ENCODE measurements around the gene LILRA2. TPM values are rescaled to one million over a fixed set of nuclear protein-coding genes. Genes with fewer than 3 reads are reported as not detected.

Gene LILRA2
- total and polyA plus RNA-seq, 10 of the 15 experiments (the other 5 are each of a cell fraction or from before 2014, with no cell fraction given), result 0.16 to 1.8 (median 0.43) TPM

- Histone ChIP-seq H3K36me3 (ENCODE audit: control insufficient read depth in 2 of 2, insufficient read depth in 2 of 2, low read length in 1 of 2) (peaks cover 1 to 14% of the 10 kb centered on the region in 2 experiments; a peak in 3 of 4 replicates), H3K4me3 (peak overlapping the region; percentile 82), H3K4me1 (ENCODE audit: control insufficient read depth, insufficient read depth, low read length) (peaks cover 3% of the 10 kb centered on the region; the same call in 1 of the 2 replicates), H3K79me2 (ENCODE audit: control insufficient read depth, insufficient read depth, low read length) (peaks cover 97% of the 10 kb centered on the region), H4K20me1 (ENCODE audit: control insufficient read depth, insufficient read depth) (no peaks in the 10 kb centered on the region), H3K27ac (ENCODE audit: control insufficient read depth, insufficient read depth) (peak overlapping the region; percentile 67), H2AFZ (ENCODE audit: control insufficient read depth, low read depth, low read length) (no peak overlapping the region), H3K27me3 (replicated peaks in 1 of 2; ENCODE audit: control insufficient read depth in 2 of 2, insufficient read depth in 2 of 2, low read length in 1 of 2) (no peaks in the 10 kb centered on the region), H3K9me3 (replicated peaks; ENCODE audit: control insufficient read depth, insufficient read depth, low read length) (no peaks in the 10 kb centered on the region; the same call in 2 of the 3 replicates), H3K4me2 (ENCODE audit: control insufficient read depth, insufficient read depth) (peak overlapping the region; percentile 93), H3K9ac (ENCODE audit: control insufficient read depth, insufficient read depth, low read length) (peak overlapping the region; percentile 40; the same call in 1 of the 2 replicates)
- ATAC-seq (peak; percentile 6; the same call in 2 of the 3 replicates), FAIRE-seq (peak; percentile 7), DNase-seq (ENCODE audit: low read depth, low spot score) (no peak)
- BruUV-seq (replicated peaks), result no TSS peak
- ChIA-PET SMC1A (ENCODE audit: uncharacterized antibody, unreplicated experiment) (interaction anchor here (0.9 to 2.0 kb wide), 6 partner anchors 17 to 71 kb away, joined by 3 to 7 read pairs (median 4); no protein-coding TSS in a partner anchor), POLR2A (interaction anchor here (0.5 to 1.2 kb wide), 4 partner anchors 10 to 250 kb away, joined by 3 to 5 read pairs (median 3); partner anchors contain the start of gene LENG9), RAD21 (ENCODE audit: unreplicated experiment) (interaction anchor here (0.9 to 3.7 kb wide), 5 partner anchors 32 to 137 kb away, joined by 3 to 14 read pairs (median 4); partner anchors contain the start of gene LILRB4), CTCF (interaction anchor here (8.3 kb wide), 2 partner anchors 31 to 52 kb away, joined by 54 to 56 read pairs; no protein-coding TSS in a partner anchor)
- WGBS (ENCODE audit: insufficient coverage, insufficient replicate concordance, low lambda C conversion rate, missing lambda C conversion rate), result 2% methylated on average over 4 of the region's 4 CpGs
- in situ Hi-C loops (cut with MboI) (no loop called here), intact Hi-C loops (cut with micrococcal nuclease; ENCODE audit: unreplicated experiment) (no loop called here)
- TF ChIP-seq IKZF2 (IDR thresholded peaks at IDR 0.05) (0 out of 4 replicates have a peak, but pooled peaks of 1 of the 2 experiments have one; percentile 28), IKZF1 (conservative IDR thresholded peaks at IDR 0.05) (peak; percentile 31; the same call in 1 of the 2 replicates), RELB (IDR thresholded peaks at IDR 0.05; ENCODE audit: low read depth) (0 out of 2 replicates have a peak, but pooled peaks have one; percentile 25), HDGF (IDR thresholded peaks at IDR 0.05) (no peak), CREM (IDR thresholded peaks at IDR 0.05; ENCODE audit: low read depth) (no peak)
These were observed 48.8 kb downstream of the LILRA2 start for GRCh38 chr19:54622431-54622830.

Data from GM12878 (cell line).